Activated CD4-positive, CD25-positive, alpha-beta regulatory T cell treated with anti-CD3 and anti-CD28 coated beads, Interleukin-2, amount 50 U/mL, for 72 hours (primary cell): ENCODE measurements around the gene SPEM1.

ENCODE experiments used
- DNase-seq: peaks from one replicate; pipeline ENCODE4 v3.0.0; 2021

The SPEM1 gene

DNA sequence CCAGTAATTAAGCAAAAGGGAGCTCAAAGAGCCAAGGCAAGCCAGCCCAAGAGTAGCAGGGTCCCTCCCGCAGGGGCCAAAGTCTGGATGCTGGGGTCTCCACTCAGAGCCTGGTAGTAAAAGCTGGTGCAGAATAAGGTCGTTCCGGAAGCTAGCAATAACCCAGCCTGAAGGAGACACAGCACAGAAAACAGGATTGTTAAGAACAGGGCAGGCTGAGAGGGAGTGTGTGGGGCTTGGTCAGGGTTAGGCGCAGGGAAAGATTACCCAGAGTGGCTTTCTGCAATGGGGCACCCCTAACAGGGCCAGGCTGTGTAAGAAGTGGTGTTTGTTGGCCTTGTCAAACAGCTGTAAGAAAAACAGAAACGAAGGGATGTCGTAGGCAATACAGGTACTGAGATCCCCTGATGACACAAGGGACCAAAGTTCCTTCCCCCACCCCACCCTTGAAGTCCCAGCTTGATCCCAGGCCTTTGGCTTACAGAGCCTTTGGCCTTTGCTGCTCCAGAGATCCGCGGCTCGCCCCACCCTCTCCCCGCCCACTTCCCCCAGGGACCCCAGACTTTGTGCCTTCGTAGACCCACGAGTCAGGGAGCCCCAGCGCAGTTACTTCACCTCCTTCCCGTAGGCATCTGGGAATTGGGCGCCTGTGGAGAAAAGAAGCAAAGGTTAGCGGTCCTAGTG, 16.9 kb upstream of the SPEM1 start:
- no peak for DNase-seq

DNA sequence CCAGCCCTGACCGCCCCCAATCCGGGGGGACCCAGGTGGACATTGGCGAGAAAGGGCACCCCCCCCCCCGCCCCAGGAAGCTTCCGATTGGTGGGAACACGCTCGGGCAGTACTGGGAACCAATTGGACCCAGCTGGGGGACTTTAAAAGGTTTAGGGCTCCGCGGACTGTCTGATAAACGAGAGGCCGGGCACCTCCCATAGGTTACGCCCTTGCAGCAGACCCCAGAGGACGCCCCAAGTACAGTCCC, 16.5 kb upstream of the SPEM1 start:
- no peak for DNase-seq

DNA sequence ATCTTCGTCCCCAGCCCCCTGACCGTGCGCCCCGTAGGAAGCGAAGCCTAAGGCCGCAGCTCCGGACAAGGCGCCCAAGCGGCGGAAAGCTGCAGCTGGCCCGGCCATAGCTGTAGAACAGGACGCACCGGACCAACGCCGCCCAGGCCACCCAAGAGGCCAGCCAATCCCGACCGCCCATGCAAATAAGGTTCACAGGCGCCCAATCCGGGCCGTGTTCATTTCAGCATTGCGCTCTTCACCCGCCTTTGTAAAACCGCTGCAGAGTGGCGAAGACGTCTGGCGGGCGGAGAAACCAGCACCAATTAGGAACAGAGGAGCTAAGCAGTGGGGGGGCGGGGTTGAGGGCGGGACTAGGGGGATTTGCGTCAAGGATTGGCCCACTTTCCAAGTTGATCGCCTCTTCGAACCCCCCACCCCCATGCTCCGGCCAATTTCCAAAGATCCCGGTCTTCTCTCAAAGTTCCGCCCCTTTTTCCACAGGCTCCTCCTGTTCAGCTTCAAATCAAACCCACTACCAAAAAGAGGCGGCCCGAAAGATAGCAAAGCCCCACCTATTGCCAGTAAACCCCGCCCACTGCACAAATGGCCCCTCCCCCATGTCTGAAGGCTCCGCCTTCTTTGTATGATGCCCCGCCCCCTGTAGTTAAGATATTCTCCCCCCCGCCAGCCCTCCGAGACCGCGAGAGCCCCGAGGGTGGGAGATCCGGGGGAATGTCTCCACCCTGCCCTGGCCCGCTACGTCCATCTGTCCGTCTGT, 16.0 kb upstream of the SPEM1 start, which contains the start of gene TMEM256:
TMEM256 (minus strand) TSS at position 121 of the 760 bp plus-strand sequence; CDS start at position 108, 13 bp downstream.
- DNase-seq, result peak; percentile 90

DNA sequence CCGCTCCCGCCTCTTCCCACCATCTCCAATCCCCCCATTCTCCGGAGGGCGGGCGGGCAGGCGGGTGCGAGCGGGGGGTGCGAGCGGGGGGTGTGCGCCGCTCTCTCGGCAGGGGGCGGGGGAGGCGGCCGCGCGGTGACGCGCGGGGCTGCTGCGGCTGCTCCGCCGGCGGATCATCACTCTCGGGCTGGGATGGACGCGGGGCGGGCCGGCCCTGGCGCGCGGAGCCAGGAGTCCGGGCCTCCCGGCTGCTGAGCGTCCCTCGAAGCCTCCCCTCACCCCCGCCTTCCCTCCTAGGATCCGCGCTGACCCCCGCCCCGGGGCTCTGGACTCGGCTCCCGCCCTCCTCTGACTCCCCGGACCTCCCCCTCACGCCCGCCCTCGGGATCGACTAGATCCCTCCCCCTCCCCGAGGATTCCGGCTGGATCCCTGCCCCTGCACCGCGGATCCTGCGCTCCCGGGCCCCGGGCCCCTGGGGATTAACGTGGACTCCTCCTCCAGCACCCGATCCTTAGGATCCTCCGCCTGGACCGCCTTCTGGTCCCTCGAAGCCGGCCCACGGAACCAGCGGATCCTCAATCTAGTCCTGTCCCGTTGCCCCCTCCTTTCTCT, 15.3 kb upstream of the SPEM1 start:
- peak; percentile 48 for DNase-seq

DNA sequence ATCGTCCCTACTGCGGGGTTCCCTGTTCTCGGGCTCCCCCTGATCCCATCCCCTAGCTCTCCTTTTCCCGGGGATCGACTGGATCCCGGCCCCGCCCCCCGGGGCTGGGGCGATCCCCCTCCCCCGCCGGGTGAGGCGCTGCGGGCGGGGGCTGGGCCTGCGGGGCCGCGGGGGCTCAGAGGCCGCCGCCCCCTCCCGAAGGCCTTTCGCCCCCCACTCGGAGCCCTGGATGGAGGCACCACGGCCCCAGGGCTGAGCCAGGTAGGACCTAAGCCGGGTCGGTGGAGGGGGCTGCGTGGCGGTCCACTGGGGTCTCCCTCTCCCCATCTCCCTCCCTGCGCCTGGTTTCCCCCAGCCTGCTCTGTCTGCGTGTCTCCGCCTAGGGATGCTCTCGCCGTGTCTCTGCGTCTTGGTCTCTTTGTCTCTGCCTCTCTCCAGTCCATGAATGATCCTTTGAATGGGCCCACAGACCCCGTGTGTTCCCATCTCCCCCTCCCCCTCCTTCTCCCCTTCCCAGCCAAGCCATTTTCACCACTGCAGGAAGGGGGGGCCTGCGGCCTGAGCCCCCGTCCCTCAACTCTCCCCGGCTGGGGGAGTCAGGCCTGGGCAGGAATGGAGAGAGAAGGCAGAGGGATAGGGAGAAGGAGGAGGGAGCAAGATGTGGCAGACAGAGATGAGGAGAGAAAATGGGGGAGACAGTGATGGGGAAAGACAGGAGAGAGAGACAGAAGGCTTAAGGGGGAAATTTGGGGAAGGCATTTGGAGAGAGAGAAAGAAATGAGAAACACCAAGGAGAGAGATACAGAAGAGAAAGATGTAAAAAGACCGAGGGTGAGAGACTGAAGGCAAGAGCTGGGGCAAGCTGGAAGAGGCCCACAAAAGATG, 14.5 kb upstream of the SPEM1 start:
- DNase-seq, result no peak

DNA sequence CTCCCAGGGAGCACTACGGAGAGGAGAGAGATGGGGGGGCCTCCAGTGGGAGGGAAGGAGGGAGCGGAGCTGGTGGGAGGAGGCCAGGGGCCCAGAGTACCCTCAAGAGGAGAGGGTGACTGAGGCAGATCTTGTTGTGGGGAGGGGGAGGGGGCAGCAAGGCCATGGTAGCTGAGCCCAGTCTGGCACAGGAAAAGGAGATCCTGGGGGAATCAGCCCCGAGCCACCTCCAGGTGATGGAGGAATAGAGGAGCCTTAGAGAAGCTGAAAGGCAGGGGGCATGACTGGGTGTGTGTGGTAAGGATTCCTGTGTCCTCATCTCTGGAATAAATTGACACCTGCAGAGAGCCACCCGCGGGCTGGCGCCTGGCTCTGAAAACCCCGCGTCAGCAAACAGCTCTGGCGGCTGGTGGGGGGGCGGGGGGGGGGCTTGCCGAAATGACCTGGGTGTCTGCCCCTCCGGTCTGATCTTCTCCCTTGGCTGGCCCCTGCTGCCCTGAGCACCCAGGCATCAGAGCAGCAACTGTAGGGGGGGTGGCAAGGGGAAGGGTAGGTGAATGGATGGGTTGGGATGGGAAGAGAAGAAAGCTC, 13.8 kb upstream of the SPEM1 start:
- DNase-seq, result no peak

DNA sequence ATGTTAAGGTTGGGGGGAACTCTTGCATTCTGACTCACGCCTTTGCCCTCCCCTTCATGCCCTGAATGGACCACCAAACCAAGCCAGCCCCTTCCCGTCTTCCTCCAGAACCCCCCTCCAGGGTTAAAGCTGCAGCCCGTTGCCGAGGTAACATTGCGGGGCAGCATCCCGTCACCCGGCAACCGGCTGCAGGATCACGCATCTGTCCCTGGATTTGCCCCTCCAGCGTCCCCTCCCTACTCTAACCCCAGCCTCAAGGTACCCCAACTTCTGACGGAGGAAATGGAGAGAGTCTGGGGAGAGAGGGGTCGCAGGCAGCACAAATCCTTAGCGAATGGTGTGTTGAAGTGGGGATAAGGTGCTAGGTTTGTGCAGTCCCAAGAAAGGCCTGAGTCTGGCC, 13.0 kb upstream of the SPEM1 start:
- DNase-seq, result no peak

DNA sequence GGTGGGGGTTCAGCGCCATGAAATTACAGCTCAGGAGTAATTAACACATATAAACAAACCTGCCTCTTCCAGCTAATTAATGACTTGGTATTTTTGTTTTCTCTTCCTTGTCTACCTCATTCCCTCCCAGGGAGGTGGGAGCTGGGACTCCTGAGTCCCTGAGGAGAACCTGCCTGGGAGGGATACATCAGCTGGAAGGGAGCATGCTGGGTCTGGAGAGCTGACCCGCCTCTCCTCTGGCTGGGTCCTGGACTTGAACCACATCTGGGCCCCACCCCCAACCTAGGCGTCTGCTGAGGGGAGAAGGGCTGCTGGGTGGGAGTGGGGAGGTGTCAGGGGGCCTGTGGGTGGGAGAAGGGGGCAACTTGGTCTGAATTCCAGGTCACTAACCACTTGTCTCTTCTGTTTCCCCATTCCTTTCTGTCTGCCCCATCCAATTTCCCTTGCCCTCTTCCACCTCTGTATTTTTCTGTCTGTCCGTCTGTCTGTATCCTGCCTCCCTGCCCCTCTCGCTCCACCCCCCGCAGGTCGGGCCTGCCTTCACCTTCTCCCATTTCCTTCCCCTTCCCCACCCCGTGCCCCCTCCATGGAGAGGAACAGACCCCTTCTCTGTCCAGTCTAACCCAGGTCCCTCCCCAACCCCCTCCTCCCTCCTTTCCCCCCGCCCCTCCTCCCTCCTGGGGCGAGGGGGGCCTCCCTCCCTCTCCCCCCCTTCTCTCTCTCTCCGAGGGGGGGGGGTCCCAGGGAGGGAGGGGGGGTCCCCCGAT, 12.5 kb upstream of the SPEM1 start, which contains the start of gene NLGN2:
NLGN2 (plus strand) TSS at position 361 of the 767 bp plus-strand sequence. CDS start 411 bp downstream, outside the sequence.
- no peak for DNase-seq

DNA sequence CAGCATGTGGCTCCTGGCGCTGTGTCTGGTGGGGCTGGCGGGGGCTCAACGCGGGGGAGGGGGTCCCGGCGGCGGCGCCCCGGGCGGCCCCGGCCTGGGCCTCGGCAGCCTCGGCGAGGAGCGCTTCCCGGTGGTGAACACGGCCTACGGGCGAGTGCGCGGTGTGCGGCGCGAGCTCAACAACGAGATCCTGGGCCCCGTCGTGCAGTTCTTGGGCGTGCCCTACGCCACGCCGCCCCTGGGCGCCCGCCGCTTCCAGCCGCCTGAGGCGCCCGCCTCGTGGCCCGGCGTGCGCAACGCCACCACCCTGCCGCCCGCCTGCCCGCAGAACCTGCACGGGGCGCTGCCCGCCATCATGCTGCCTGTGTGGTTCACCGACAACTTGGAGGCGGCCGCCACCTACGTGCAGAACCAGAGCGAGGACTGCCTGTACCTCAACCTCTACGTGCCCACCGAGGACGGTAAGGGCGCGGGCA, 11.8 kb upstream of the SPEM1 start:
- no peak for DNase-seq

DNA sequence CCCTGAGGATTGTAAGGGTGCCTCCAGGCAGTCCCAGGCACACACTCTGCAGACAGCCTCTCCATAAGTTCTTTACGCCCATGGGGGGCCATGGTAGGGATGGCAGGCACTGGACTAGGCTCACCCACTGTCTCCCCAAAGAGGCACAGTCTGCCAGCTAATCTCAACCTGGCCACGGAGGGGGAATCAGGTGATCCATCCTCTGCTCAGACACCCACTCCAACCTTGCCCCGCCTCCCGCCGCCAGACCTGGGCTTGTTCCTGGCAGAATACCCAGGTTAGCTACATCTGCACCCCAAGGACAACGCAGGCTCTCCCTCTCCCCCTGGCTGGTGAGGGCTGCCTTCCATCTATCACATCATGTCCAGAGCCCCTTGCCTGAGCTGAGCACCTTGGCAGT, 11.3 kb upstream of the SPEM1 start:
- DNase-seq, result no peak

DNA sequence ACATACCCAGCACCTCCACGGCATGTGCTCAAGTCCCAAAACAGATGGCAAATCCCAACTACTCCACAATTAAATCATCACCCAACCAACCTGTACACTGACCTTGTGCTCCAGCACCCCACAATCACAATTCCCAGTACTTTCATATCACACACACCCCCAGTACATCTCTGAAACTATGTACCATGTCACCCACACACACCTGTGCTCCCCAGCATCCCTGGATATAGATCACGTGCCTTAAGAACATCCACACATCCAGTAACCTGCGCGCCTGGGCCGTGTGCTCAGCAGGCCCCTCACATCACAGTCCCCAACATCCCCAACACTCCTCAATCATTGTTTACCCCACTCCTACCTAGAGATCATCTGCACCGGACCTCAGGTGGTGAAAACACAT, 10.4 kb upstream of the SPEM1 start:
- no peak for DNase-seq

DNA sequence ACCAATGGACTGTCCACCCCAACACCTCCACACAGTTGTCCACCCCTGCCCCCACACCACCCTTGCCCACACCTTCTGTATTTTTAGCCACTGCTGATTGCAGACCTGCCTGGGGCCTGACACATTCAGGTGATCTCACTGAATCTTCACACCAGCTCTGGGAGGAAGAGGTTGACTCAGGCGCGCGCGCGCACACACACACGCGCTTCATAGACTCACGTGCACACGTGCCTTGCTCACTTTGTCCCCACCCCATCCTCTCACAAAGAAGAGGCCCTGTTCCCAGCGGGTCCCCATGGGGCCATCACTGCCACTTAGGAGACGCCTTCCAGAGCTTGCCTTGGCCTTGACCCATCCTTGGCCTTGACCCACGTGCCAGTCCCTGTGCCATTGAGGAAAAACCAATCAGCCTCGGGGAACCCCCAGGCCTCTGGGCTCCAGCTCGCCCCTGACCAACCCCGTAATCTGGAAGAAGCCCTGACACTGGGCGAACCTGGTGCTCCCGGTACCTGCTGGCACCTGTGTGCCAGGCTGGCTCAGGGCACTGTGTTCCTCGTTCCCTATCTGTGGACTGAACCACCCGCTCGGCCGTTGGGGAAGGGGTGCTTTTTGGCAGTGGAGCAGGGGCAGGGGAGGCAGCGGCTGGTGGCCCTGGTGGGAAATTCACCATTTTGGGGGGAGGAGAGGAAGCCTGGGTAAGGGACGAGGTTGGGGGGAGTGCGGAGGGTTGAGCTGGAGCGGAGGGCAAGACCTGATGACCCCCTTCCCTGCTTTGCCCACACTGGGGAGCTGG, 9.3 kb upstream of the SPEM1 start:
- no peak for DNase-seq

DNA sequence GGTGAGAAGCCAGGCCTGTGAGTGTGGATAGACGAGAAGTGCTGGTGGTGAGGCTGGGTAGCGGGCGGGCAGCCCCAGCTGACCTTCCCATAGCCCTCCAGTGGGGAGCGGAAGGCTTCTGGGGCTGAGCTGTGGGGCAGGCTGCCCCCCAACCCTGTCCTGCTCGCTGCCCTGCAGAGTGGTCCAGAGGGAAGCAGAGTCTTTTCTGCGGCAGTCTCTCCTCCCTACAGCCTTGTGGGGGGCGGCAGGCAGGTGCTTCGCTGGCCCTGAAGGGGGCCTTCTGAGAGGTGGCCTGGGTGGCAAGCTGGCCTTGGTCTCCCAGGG, 8.7 kb upstream of the SPEM1 start:
- no peak for DNase-seq

DNA sequence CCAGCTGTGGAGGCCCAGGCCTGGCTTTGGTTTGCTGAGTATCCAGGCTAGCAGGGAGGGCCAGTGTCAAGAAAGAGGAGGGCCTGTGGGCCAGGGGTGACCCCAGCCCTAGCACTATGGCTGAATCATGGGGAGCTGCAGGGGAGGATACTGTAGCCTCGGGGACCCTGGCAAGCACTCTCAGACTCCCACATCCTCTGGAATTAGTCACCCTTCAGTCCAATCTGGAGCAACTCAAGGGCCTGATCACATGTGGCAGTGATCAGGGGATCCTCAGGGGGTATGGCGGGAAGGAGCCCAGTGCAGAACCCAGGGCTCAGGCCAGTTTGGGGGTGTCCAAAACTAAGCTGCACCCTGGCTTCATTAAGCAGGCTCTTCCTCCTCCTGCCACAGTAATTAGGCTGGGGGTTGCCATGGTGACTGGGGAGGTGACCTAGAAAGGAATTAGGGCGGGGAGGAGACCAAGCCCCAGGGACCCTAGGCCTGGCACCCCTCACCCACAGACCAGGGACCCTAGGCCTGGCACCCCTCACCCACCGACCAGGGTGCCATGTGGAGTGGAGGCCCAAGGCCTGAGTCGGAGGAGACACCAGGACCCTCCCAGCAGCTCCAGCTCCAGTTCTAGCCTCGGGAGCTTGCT, 6.7 kb upstream of the SPEM1 start:
- DNase-seq, result no peak

DNA sequence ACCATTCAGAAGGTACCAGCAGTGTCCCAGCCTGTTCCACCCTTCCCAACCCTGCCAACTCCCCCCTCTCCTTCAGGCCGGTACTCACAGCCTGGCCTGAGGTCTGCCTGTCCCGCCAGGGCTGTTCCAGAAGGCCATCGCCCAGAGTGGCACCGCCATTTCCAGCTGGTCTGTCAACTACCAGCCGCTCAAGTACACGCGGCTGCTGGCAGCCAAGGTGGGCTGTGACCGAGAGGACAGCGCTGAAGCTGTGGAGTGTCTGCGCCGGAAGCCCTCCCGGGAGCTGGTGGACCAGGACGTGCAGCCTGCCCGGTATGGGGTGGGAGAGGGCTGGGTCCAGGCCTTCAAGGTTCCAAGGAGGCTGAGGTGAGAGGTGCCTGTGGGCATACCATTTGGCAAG, 5.3 kb upstream of the SPEM1 start:
- no peak for DNase-seq

DNA sequence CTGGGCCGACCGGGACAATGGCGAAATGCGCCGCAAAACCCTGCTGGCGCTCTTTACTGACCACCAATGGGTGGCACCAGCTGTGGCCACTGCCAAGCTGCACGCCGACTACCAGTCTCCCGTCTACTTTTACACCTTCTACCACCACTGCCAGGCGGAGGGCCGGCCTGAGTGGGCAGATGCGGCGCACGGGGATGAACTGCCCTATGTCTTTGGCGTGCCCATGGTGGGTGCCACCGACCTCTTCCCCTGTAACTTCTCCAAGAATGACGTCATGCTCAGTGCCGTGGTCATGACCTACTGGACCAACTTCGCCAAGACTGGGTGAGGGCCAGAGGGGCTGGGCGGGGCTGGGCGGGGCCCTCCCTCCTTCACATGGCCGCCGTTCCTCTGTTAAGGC, 4.3 kb upstream of the SPEM1 start:
- no peak for DNase-seq

DNA sequence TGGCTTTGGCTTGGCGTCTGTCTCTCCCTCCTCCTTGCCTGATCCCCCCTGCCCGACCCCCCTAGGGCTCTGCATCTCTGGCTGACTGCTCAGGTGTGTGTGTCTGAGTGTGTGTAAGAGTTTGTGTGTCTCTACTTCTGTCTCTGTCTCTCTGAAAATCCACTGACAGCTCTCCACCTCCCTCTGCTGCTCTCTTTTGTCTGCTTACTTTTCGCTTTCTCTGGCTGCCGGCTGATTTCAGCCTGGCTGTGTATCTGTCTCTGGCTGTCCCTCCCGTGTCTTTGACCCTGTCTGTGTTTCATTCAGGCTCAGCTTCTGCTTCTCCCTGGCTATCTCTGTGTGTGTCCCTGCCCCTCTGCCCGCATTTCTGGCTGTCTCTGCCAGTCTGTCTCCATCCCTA, 3.8 kb upstream of the SPEM1 start:
- no peak for DNase-seq

DNA sequence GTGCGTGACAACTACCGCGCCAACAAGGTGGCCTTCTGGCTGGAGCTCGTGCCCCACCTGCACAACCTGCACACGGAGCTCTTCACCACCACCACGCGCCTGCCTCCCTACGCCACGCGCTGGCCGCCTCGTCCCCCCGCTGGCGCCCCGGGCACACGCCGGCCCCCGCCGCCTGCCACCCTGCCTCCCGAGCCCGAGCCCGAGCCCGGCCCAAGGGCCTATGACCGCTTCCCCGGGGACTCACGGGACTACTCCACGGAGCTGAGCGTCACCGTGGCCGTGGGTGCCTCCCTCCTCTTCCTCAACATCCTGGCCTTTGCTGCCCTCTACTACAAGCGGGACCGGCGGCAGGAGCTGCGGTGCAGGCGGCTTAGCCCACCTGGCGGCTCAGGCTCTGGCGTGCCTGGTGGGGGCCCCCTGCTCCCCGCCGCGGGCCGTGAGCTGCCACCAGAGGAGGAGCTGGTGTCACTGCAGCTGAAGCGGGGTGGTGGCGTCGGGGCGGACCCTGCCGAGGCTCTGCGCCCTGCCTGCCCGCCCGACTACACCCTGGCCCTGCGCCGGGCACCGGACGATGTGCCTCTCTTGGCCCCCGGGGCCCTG, 3.0 kb upstream of the SPEM1 start:
- DNase-seq, result no peak

DNA sequence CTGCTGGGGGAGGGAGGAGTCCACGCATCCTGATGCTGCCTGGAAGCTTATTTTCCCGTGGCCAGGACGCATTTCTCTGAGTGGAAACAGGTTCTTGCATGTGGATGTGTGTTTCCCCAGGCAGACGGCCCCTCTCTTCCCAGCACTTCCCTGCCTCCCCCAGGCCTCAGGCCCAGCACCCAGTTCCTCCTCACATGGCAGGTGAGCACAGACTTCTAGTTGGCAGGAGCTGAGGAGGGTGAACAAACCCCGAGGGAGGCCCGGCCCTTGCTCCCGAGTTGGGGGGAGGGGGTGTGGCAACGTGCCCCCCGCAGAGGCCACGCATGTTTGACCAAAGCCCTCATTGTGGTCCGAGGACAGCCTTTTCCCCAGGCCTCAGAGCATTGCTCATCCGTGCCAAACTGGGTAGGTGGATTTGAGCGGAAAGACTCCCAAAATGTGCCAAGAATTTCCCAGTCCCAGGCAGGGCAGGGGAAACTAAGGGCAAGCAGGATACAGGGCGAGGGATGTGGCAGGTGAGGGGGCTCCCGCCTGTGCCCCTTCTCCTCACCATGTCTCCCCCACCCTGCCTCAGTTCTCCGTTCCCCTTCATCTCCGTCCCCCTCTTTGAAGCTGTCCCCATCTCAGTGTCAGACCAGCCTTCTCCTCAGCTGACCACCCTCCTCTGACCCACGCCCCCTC, 1.5 kb upstream of the SPEM1 start:
- no peak for DNase-seq

DNA sequence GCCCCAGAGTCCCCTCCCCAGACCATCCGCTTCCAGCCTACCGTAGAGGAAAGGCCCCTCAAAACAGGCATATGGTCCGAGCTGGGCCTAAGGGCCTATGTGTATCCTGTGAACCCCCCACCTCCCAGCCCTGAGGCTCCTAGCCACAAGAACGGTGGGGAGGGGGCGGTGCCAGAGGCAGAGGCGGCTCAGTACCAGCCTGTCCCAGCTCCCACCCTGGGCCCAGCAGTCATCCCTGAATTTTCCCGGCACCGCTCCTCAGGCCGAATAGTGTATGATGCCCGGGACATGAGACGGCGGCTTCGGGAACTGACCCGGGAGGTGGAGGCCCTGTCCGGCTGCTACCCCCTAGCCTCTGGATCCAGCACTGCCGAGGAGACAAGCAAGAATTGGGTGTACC, 1.1 kb downstream of the SPEM1 start:
- no peak for DNase-seq
